Mucosa of descending colon (tissue), 3 donors: ENCODE data around the gene CMKLR1. TPM values are rescaled to one million over a fixed set of nuclear protein-coding genes. Genes with fewer than 3 reads are reported as not detected.

Experiments used
- ATAC-seq: fragments of 200-7000 bp; cut with Tn5 transposase; one replicate; pipeline ENCODE4 v1.9.1; 2020; ENCODE audit warnings: mild to moderate bottlenecking, moderate library complexity
- DNase-seq, 3 donors: peaks; one replicate each; pipeline ENCODE4 v3.0.0-alpha.2; 2020
- H3K36me3 ChIP-seq: fragments of 200-600 bp; one replicate; pipeline ENCODE4 v1.8.0; 2021; ENCODE audit warnings: low read depth, mild to moderate bottlenecking
- H3K4me1 ChIP-seq: fragments of 200-600 bp; one replicate; pipeline ENCODE4 v1.8.0; 2021; ENCODE audit warnings: low read depth, mild to moderate bottlenecking
- H3K4me3 ChIP-seq: fragments of 200-600 bp; one replicate; pipeline ENCODE4 v1.8.0; 2021; ENCODE audit warnings: mild to moderate bottlenecking
- H3K9me3 ChIP-seq: fragments of 200-600 bp; one replicate; pipeline ENCODE4 v1.8.0; 2021; ENCODE audit warnings: mild to moderate bottlenecking
- CTCF ChIP-seq: fragments of 200-600 bp; IDR thresholded peaks from one replicate; pipeline ENCODE4 v1.8.0; 2022; ENCODE audit warnings: antibody characterized with exemption, mild to moderate bottlenecking
- intact Hi-C, 2 donors: fragments of 100-400 bp; cut with DNase I in 1 of 2; cut with micrococcal nuclease in 1 of 2; formaldehyde crosslinking; loops; one replicate each; pipeline versions ENCODE4 v1.11.0 to v1.11.1; 2022; cut with DNase I, micrococcal nuclease
- total RNA-seq, 3 donors: library from RNA; stranded (reverse); fragmentation: NEBNext Ultra II Directional in 2 of 3; extraction: Animal tissue kit (Norgen Biotek cat#: 25700) in 2 of 3; gene quantifications; one replicate each; pipeline versions ENCODE4 v1.2.1 to v1.2.4, GENCODE V29; 2021 to 2023
- donor health status: DM: no; HTN: no; CAD: no; lungs with moderate emphysema.
- donor health status: DM: no; HTN: no; CAD: no.
- donor health status: DM: no; HTN: yes; CAD: no.

The CMKLR1 gene
- total RNA-seq, 3 donors from 2014 or later, result 4.4 to 15.7 (median 10.8) TPM

GRCh38 chr12:108356835-108357806 is 18.0 kb upstream of the CMKLR1 start:
- DNase-seq (no peak), ATAC-seq (no peak)
- no peaks in the 10 kb centered on the region for H3K9me3 ChIP-seq
- intact Hi-C loops, result no loop called here
- no peaks in the 10 kb centered on the region for H3K4me1 ChIP-seq
- no peak for TF ChIP-seq CTCF
- H3K4me3 ChIP-seq, result no peak overlapping the region
- no peaks in the 10 kb centered on the region for H3K36me3 ChIP-seq

GRCh38 chr12:108355069-108355468 is 16.0 kb upstream of the CMKLR1 start:
- DNase-seq (no peak), ATAC-seq (no peak)
- TF ChIP-seq CTCF, result no peak

GRCh38 chr12:108352591-108352990 is 13.5 kb upstream of the CMKLR1 start:
- intact Hi-C loops, result no loop called here
- DNase-seq, result no peak
- ATAC-seq, result no peak
- TF ChIP-seq CTCF, result no peak
- Histone ChIP-seq H3K36me3 (no peaks in the 10 kb centered on the region), H3K4me3 (no peak overlapping the region), H3K4me1 (no peaks in the 10 kb centered on the region), H3K9me3 (no peaks in the 10 kb centered on the region)

More at GRCh38 chr12:108355069-108355468, 16.0 kb upstream of the CMKLR1 start:
- H3K9me3 ChIP-seq, result no peaks in the 10 kb centered on the region
- no peaks in the 10 kb centered on the region for H3K36me3 ChIP-seq
- no peaks in the 10 kb centered on the region for H3K4me1 ChIP-seq
- no peak overlapping the region for H3K4me3 ChIP-seq
- intact Hi-C loops, result no loop called here

GRCh38 chr12:108350511-108350910 is 11.4 kb upstream of the CMKLR1 start:
- TF ChIP-seq CTCF, result no peak
- intact Hi-C loops, result no loop called here
- no peak for DNase-seq
- H3K36me3 ChIP-seq, result no peaks in the 10 kb centered on the region
- H3K9me3 ChIP-seq, result no peaks in the 10 kb centered on the region
- H3K4me1 ChIP-seq, result no peaks in the 10 kb centered on the region
- H3K4me3 ChIP-seq, result no peak overlapping the region
- ATAC-seq, result no peak

- no peak for TF ChIP-seq CTCF
- H3K4me3 ChIP-seq, result no peak overlapping the region
- H3K4me1 ChIP-seq, result no peaks in the 10 kb centered on the region
- no peaks in the 10 kb centered on the region for H3K9me3 ChIP-seq
- DNase-seq (no peak), ATAC-seq (no peak)
- intact Hi-C loops, result no loop called here
- H3K36me3 ChIP-seq, result no peaks in the 10 kb centered on the region
Measured at GRCh38 chr12:108349278-108349688, 10.2 kb upstream of the CMKLR1 start.
